HEK293 (cell line): ENCODE results near the gene ZNF37A.

Source experiments
- EGR2 ChIP-seq: fragments of 450-650 bp; formaldehyde crosslinking; IDR thresholded peaks from 2 replicates; pipeline ENCODE4 v1.5.1; 2016; ENCODE audit warnings: low read depth, missing biosample characterization, missing genetic modification characterization
- ZNF133 ChIP-seq: fragments of 450-650 bp; formaldehyde crosslinking; IDR thresholded peaks from 2 replicates; pipeline ENCODE4 v1.5.1; 2016; ENCODE audit warnings: missing biosample characterization, missing genetic modification characterization
- ZNF2 ChIP-seq: fragments of 450-650 bp; formaldehyde crosslinking; IDR thresholded peaks from 2 replicates; pipeline ENCODE4 v1.5.1; 2016; ENCODE audit warnings: missing biosample characterization, missing genetic modification characterization
- ZNF341 ChIP-seq: fragments of 450-650 bp; formaldehyde crosslinking; IDR thresholded peaks from 2 replicates; pipeline ENCODE4; 2016; ENCODE audit warnings: low read depth, missing biosample characterization, missing genetic modification characterization
- ZNF366 ChIP-seq: fragments of 450-650 bp; formaldehyde crosslinking; conservative IDR thresholded peaks from 2 replicates; pipeline ENCODE4 v1.5.1; 2016; ENCODE audit warnings: missing biosample characterization, missing genetic modification characterization
- ZNF37A ChIP-seq: fragments of 450-650 bp; IDR thresholded peaks from 2 replicates; pipeline ENCODE4 v1.5.1; 2018; ENCODE audit warnings: missing biosample characterization, missing genetic modification characterization
- ZNF76 ChIP-seq: fragments of 450-650 bp; formaldehyde crosslinking; IDR thresholded peaks from 2 replicates; pipeline ENCODE4; 2016; ENCODE audit warnings: low read depth, missing biosample characterization, missing genetic modification characterization, borderline replicate concordance
- TF ChIP-seq, protein P1 (sequence below): sonication (generic); formaldehyde crosslinking; IDR thresholded peaks from 2 replicates; pipeline ENCODE4 v1.8.1; 2022; ENCODE audit warnings: mild to moderate bottlenecking, moderate library complexity, missing genetic modification reagents
- TF ChIP-seq, protein P2 (sequence below): fragments of 450-650 bp; formaldehyde crosslinking; IDR thresholded peaks from 2 replicates; pipeline ENCODE4 v1.5.1; 2016; ENCODE audit warnings: missing biosample characterization, missing genetic modification characterization
- TF ChIP-seq, protein P3 (sequence below): fragments of 450-650 bp; formaldehyde crosslinking; IDR thresholded peaks from 2 replicates; pipeline ENCODE4 v1.5.1; 2017; ENCODE audit warnings: missing biosample characterization, missing genetic modification characterization

DNA sequence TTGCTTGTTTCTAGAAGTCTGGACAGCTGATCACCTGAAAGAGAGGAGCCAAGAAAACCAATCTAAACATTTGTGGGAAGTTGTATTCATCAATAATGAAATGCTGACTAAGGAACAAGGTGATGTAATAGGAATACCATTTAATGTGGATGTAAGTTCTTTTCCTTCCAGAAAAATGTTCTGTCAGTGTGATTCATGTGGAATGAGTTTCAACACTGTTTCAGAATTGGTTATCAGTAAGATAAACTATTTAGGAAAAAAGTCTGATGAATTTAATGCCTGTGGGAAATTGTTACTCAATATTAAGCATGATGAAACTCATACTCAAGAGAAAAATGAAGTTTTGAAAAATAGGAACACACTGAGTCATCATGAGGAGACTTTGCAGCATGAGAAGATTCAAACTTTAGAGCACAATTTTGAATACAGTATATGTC is 39.8 kb upstream of the ZNF37A start:
- no peak for TF ChIP-seq ZNF366
- no peak for TF ChIP-seq ZNF2 (tag by site-specific recombination)
- TF ChIP-seq ZNF37A (tag by site-specific recombination) = no peak
- TF ChIP-seq, protein P1, sequence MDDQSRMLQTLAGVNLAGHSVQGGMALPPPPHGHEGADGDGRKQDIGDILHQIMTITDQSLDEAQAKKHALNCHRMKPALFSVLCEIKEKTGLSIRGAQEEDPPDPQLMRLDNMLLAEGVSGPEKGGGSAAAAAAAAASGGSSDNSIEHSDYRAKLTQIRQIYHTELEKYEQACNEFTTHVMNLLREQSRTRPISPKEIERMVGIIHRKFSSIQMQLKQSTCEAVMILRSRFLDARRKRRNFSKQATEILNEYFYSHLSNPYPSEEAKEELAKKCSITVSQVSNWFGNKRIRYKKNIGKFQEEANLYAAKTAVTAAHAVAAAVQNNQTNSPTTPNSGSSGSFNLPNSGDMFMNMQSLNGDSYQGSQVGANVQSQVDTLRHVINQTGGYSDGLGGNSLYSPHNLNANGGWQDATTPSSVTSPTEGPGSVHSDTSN (CRISPR knock-in tag) = no peak
- no peak for TF ChIP-seq ZNF341
- TF ChIP-seq, protein P2, sequence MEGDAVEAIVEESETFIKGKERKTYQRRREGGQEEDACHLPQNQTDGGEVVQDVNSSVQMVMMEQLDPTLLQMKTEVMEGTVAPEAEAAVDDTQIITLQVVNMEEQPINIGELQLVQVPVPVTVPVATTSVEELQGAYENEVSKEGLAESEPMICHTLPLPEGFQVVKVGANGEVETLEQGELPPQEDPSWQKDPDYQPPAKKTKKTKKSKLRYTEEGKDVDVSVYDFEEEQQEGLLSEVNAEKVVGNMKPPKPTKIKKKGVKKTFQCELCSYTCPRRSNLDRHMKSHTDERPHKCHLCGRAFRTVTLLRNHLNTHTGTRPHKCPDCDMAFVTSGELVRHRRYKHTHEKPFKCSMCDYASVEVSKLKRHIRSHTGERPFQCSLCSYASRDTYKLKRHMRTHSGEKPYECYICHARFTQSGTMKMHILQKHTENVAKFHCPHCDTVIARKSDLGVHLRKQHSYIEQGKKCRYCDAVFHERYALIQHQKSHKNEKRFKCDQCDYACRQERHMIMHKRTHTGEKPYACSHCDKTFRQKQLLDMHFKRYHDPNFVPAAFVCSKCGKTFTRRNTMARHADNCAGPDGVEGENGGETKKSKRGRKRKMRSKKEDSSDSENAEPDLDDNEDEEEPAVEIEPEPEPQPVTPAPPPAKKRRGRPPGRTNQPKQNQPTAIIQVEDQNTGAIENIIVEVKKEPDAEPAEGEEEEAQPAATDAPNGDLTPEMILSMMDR (tag by site-specific recombination) = no peak
- TF ChIP-seq ZNF76 (tag by site-specific recombination) = no peak
- TF ChIP-seq, protein P3, sequence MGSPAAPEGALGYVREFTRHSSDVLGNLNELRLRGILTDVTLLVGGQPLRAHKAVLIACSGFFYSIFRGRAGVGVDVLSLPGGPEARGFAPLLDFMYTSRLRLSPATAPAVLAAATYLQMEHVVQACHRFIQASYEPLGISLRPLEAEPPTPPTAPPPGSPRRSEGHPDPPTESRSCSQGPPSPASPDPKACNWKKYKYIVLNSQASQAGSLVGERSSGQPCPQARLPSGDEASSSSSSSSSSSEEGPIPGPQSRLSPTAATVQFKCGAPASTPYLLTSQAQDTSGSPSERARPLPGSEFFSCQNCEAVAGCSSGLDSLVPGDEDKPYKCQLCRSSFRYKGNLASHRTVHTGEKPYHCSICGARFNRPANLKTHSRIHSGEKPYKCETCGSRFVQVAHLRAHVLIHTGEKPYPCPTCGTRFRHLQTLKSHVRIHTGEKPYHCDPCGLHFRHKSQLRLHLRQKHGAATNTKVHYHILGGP (tag by site-specific recombination) = no peak
- no peak for TF ChIP-seq ZNF133 (tag by site-specific recombination)
- no peak for TF ChIP-seq EGR2 (tag by site-specific recombination)
